Loucy (cell line): ENCODE data around the gene NNMT.
A peak's percentile ranks its signal among the peaks of the same experiment; 100 is the strongest.

ENCODE experiments used
- H2AFZ ChIP-seq: fragments of 200-600 bp; sonication (generic); 2 replicates; pipeline ENCODE4 v1.6.0; 2016; ENCODE audit warnings: antibody characterized with exemption, mild to moderate bottlenecking, low read length, moderate library complexity
- H3F3A ChIP-seq: fragments of 200-600 bp; 2 replicates; pipeline ENCODE4 v1.6.0; 2016; ENCODE audit warnings: antibody characterized with exemption, low read depth, mild to moderate bottlenecking
- H3K27me3 ChIP-seq: fragments of 200-600 bp; sonication (generic); 2 replicates; pipeline ENCODE4 v1.6.1; 2014; ENCODE audit warnings: low read length, mild to moderate bottlenecking; ENCODE audit not compliant: insufficient read depth, poor library complexity, severe bottlenecking
- H3K36me3 ChIP-seq: fragments of 200-600 bp; sonication (generic); 2 replicates; pipeline ENCODE4 v1.6.1; 2016; ENCODE audit warnings: low read length; ENCODE audit not compliant: insufficient read depth
- H3K4me1 ChIP-seq: fragments of 200-600 bp; sonication (generic); 2 replicates; pipeline ENCODE4 v1.5.1; 2014; ENCODE audit warnings: low read length, mild to moderate bottlenecking; ENCODE audit not compliant: insufficient read depth, poor library complexity, severe bottlenecking
- H3K4me2 ChIP-seq: fragments of 200-600 bp; sonication (generic); 2 replicates; pipeline ENCODE4 v1.6.0; 2014; ENCODE audit warnings: antibody characterized with exemption, low read length, low read depth, mild to moderate bottlenecking; ENCODE audit not compliant: poor library complexity, severe bottlenecking
- H3K4me3 ChIP-seq: fragments of 200-600 bp; sonication (generic); 2 replicates; pipeline ENCODE4 v1.5.1; 2014; ENCODE audit warnings: low read length, mild to moderate bottlenecking, mixed read lengths; ENCODE audit not compliant: poor library complexity, severe bottlenecking
- H3K79me2 ChIP-seq: fragments of 200-600 bp; sonication (generic); 2 replicates; pipeline ENCODE4 v1.6.1; 2014; ENCODE audit warnings: low read length; ENCODE audit not compliant: insufficient read depth
- H3K9ac ChIP-seq: fragments of 200-600 bp; sonication (generic); 2 replicates; pipeline ENCODE4 v1.6.0; 2014; ENCODE audit warnings: mild to moderate bottlenecking, low read depth, low read length, moderate library complexity; ENCODE audit not compliant: poor library complexity, severe bottlenecking
- H3K9me2 ChIP-seq: fragments of 200-600 bp; sonication (generic); replicated peaks from 2 replicates; pipeline ENCODE4 v1.6.1; 2016; ENCODE audit warnings: low read depth, low read length, mixed read lengths
- H3K9me3 ChIP-seq: fragments of 200-600 bp; sonication (generic); 2 replicates; pipeline ENCODE4 v1.6.1; 2014; ENCODE audit warnings: mild to moderate bottlenecking, antibody characterized with exemption, low read length, low read depth; ENCODE audit not compliant: insufficient read depth
- H4K20me1 ChIP-seq: fragments of 200-600 bp; sonication (generic); 2 replicates; pipeline ENCODE4 v1.6.0; 2014; ENCODE audit warnings: antibody characterized with exemption, low read length, mild to moderate bottlenecking; ENCODE audit not compliant: insufficient read depth, poor library complexity, severe bottlenecking
- EZH2phosphoT487 ChIP-seq: fragments of 200-600 bp; IDR thresholded peaks from 2 replicates; pipeline ENCODE4 v1.6.1; 2018; ENCODE audit warnings: antibody characterized with exemption, mild to moderate bottlenecking, moderate library complexity, borderline replicate concordance
- TF ChIP-seq, protein P1 (sequence below): fragments of 200-600 bp; sonication (generic); conservative IDR thresholded peaks from 2 replicates; pipeline ENCODE4 v1.5.1; 2014; ENCODE audit warnings: mild to moderate bottlenecking, antibody characterized with exemption, low read length

NNMT gene

DNA sequence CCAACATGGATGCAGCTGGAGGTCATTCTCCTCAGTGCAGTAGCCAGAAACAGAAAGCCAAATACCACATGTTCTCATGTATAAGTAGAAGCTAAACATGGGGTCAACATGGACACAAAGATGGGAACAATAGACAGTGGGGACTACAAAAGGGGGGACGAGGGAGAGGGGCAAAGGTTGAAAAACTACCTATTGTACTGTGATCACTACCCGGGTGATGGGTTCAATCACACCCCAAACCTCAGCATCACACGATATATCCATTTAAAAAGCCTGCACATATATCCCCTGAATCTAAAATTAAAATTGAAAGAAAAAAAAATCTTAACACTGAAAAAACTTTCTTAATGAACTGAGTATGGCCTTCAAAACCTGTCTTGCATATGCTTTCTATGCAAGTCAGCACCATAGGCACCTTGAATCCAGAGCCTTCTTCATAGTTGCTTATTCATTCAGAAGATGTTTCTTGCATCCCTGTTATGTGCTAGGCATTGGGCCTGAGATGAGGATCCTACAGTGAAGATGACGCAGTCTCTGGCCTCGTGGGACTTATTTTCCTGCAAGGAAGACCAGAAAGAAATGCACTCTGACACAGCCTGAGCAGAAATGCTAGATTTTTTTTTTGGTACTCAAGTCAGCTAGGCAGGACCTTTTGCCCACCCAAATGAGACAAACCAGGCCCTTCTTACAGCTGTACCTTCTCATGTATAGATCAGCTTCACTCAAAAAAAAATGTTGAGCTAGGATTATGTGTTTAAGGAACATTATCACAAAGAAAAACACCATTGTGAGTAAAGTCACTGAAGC lies 21.0 kb downstream of the NNMT start:
- Histone ChIP-seq H3K9me2 (no peaks in the 10 kb centered on the region), H3F3A (no peaks in the 10 kb centered on the region), H2AFZ (peak overlapping the region; percentile 46; the same call in 1 of the 2 replicates), H3K4me1 (peaks cover 12% of the 10 kb centered on the region), H3K9ac (no peak overlapping the region), H3K9me3 (no peaks in the 10 kb centered on the region), H4K20me1 (no peaks in the 10 kb centered on the region), H3K27me3 (no peaks in the 10 kb centered on the region), H3K79me2 (no peaks in the 10 kb centered on the region), H3K36me3 (no peaks in the 10 kb centered on the region), H3K4me2 (no peak overlapping the region), H3K4me3 (no peak overlapping the region)
- TF ChIP-seq, protein P1, sequence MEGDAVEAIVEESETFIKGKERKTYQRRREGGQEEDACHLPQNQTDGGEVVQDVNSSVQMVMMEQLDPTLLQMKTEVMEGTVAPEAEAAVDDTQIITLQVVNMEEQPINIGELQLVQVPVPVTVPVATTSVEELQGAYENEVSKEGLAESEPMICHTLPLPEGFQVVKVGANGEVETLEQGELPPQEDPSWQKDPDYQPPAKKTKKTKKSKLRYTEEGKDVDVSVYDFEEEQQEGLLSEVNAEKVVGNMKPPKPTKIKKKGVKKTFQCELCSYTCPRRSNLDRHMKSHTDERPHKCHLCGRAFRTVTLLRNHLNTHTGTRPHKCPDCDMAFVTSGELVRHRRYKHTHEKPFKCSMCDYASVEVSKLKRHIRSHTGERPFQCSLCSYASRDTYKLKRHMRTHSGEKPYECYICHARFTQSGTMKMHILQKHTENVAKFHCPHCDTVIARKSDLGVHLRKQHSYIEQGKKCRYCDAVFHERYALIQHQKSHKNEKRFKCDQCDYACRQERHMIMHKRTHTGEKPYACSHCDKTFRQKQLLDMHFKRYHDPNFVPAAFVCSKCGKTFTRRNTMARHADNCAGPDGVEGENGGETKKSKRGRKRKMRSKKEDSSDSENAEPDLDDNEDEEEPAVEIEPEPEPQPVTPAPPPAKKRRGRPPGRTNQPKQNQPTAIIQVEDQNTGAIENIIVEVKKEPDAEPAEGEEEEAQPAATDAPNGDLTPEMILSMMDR = no peak
- no peak for TF ChIP-seq EZH2phosphoT487

DNA sequence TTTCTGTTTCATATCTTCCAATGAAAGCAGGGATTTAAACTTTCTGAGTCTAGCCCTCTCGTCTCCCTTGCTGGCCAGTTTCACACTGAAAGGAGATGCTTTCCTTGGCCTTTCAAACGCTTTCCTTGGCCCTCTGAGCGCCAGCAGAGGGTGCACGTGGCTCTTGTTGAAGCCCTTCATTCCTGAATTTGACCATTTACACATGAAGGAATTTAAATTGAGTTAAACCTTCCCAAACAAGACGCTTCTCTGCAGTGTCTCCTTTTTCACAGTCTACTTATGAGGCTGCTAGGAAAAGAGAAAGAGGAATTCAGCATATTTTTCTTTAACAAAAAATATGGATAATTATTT lies 21.6 kb downstream of the NNMT start:
- Histone ChIP-seq H3K9me3 (no peaks in the 10 kb centered on the region), H2AFZ (peak overlapping the region; percentile 46; the same call in 1 of the 2 replicates), H3K4me2 (no peak overlapping the region), H4K20me1 (no peaks in the 10 kb centered on the region), H3K9ac (no peak overlapping the region), H3K27me3 (no peaks in the 10 kb centered on the region), H3K9me2 (no peaks in the 10 kb centered on the region), H3K4me1 (peaks cover 12% of the 10 kb centered on the region), H3K79me2 (no peaks in the 10 kb centered on the region), H3F3A (no peaks in the 10 kb centered on the region), H3K4me3 (no peak overlapping the region), H3K36me3 (no peaks in the 10 kb centered on the region)
- TF ChIP-seq, protein P1 = peak; percentile 46
- TF ChIP-seq EZH2phosphoT487 = no peak

DNA sequence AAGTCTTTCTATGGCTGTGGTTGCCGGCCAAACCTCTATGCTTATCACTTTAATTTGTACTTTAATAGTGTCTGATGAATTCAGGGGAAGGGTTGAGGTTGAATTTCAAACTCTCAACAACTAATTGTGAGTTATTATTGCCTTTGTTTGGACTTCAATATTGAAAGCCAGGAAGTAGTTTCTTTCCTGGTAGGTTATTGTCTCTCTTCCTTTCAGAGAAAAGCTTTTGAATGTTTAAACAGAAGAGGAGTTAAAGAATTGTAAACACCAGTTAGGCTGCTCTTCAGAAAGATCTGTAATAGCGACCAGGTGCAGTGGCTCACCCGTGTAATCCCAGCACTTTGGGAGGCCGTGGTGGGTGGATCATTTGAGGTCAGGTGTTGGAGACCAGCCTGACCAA lies 22.2 kb downstream of the NNMT start:
- no peak overlapping the region for H3K4me2 ChIP-seq
- no peaks in the 10 kb centered on the region for H3K27me3 ChIP-seq
- no peak overlapping the region for H3K9ac ChIP-seq
- no peaks in the 10 kb centered on the region for H3K79me2 ChIP-seq
- no peaks in the 10 kb centered on the region for H3K36me3 ChIP-seq
- TF ChIP-seq, protein P1 = no peak
- no peak for TF ChIP-seq EZH2phosphoT487
- no peak overlapping the region for H3K4me3 ChIP-seq
- no peaks in the 10 kb centered on the region for H3F3A ChIP-seq
- H3K9me2 ChIP-seq = no peaks in the 10 kb centered on the region
- peak overlapping the region; percentile 32; the same call in 1 of the 2 replicates for H2AFZ ChIP-seq
- peaks cover 12% of the 10 kb centered on the region for H3K4me1 ChIP-seq
- H3K9me3 ChIP-seq = no peaks in the 10 kb centered on the region
- no peaks in the 10 kb centered on the region for H4K20me1 ChIP-seq
